GM19463 (cell line): ENCODE data around the gene PRR9.
"Not testable (repeated sequence)": the region's sequence is repeated elsewhere in the genome, so short reads cannot be mapped to it uniquely, and the experiment has no call there.

Source experiments
- ATAC-seq: cut with Tn5 transposase; IDR thresholded peaks from one replicate; pipeline ENCODE4 v1.9.1; 2021; ENCODE audit warnings: mild to moderate bottlenecking, moderate library complexity; ENCODE audit not compliant: unreplicated experiment

Gene PRR9, protein sequence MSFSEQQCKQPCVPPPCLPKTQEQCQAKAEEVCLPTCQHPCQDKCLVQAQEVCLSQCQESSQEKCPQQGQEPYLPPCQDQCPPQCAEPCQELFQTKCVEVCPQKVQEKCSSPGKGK

DNA sequence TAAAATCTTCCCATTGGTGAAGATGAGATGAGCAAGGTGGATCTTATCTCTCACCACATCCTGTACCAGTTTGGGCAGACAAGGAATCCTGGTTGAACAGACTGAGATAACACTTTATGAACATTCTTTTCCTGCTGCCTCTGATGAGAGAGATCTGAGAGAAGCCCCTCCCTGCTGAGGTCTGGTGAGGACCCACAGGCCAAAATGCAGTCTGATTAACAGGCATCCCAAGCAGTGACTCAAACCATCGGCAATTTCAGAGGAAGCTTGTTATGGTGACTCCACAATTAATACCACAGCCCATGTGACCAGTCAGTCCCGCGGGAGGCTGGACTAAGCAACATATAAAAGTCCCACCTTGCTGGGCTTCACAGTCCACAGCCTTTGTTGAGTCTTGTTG, at the start of gene PRR9:
Gene PRR9, plus strand, starts transcription at position 373 of the 400 bp plus-strand sequence. CDS start 561 bp downstream, outside the sequence.
- ATAC-seq: no peak

GRCh38 chr1:153168686-153169085, 48.7 kb upstream of the PRR9 start:
- no peak for ATAC-seq

GRCh38 chr1:153174624-153175023, 42.8 kb upstream of the PRR9 start:
- no peak for ATAC-seq

GRCh38 chr1:153178922-153179321, 38.5 kb upstream of the PRR9 start:
- no peak for ATAC-seq

DNA sequence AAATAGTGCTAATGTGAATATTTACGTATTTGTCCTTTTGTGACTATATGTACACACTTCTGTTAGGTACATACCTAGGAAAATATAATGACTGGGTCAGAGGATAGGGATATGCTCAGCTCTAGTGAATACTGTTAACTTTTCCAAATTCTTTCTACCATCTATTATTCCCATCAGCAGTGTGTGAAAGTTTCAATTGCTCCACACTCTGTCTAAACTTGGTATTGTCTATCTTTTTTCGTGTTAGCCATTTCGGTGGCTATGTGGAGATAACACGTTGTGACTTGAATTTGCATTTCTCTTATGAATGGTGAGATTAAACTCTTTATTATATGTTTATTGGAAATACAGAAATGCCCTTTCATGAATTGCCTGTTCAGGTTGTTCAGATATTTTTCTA, 36.8 kb upstream of the PRR9 start:
- no peak for ATAC-seq

DNA sequence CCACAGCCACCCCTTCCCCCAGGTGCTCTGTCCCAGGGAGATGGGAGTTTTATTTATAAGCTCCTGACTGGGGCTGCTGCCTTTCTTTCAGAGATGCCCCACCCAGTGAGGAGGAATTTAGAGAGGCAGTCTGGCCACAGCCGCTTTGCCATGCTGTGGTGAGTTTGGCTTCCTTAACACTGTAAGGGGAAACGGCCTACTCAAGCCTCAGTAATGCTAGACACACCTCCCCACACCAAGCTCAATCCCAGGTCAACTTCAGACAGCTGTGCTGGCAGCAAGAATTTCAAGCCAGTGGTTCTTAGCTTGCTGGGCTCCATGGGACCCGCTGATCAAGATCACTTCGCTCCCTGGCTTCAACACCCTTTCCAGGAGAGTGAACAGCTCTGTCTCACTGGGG, 29.1 kb upstream of the PRR9 start:
- not testable (repeated sequence) for ATAC-seq

- no peak for ATAC-seq
These were observed 27.0 kb upstream of the PRR9 start for GRCh38 chr1:153190373-153190772.

DNA sequence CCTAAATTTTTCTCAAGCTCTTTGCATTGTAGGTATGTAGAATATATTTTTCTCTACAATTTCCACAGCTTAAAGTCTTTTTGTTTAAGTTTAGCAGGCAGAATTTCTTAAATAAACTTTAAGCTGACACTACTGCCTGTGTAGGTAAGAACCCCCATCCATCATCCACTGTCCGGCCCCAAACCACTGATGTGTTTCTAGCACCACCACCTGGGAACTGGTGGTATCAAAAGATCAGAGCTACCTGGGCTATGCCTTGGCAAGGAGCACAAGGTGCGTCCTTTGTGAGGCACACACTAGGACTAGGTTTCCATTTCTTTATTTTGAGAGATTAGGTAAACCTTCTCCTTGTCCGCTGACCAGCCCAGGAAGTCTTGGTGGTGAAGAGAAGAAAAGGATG, 24.7 kb upstream of the PRR9 start:
- ATAC-seq: no peak

GRCh38 chr1:153194331-153195050, 22.9 kb upstream of the PRR9 start:
- no peak for ATAC-seq

DNA sequence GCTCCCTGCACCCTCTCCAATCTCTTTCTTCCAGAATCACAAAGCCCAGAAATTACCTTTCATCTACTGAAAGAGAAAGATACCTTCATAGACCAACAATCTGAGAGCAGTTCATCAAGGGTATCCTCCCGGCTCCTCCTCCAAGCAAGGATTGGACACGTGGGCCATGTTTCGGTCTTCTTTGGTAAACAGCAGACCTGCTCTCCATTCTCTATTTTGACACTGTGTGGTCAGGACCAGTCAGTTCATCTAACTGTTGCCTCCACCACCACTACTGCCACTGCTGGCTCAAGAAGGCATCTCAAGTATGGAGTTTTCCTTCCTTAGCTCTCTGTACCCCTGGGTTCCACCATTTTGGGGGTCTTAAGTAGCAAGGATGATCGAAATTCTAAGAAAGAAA, 22.2 kb upstream of the PRR9 start:
- ATAC-seq: no peak

- ATAC-seq: no peak
These were observed 15.4 kb upstream of the PRR9 start for GRCh38 chr1:153202006-153202405.

DNA sequence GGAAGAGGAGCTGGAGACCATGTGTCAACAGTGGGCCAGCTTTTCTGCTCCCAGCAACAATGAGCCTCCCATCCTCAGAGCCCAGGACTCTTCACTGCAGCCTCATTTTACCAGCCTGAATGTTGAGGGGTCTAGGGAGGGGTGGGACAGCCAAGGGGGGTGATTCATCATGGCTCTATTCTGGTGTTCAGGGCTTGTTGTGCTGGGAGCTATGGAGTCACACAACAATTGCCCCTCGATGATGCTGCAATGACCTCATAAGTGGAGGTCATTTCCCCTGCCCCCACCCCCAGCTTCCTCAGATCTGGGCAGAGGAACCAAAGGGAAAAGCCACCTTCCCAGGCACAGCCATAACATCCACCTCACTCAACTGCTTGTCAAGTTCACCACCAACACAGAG, 14.3 kb upstream of the PRR9 start, which contains the start of gene LELP1:
Gene LELP1, plus strand, starts transcription at position 301 of the 400 bp plus-strand sequence. CDS start 1,278 bp downstream, outside the sequence.
- ATAC-seq: no peak

- no peak for ATAC-seq
These were observed 10.8 kb upstream of the PRR9 start for GRCh38 chr1:153206631-153207030.

DNA sequence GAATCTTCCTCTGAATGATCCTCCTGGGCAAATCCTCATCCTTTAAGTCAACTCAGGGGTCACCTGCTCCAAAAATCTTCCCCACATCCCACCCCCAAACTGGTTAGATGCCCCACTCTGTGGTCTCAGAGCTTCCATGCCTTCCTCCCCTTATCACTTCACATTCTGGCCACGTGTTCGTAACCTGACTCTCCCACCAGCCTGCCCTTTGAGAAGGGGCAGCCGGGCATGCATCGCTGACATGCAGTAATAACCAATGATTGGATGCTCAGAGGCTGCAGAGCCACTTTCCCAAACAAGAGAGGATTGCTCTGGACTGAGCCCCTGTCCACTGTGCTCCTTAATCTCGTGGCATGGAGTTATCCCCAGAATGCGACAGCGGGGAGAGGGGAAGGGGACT, 7.2 kb upstream of the PRR9 start:
- no peak for ATAC-seq

DNA sequence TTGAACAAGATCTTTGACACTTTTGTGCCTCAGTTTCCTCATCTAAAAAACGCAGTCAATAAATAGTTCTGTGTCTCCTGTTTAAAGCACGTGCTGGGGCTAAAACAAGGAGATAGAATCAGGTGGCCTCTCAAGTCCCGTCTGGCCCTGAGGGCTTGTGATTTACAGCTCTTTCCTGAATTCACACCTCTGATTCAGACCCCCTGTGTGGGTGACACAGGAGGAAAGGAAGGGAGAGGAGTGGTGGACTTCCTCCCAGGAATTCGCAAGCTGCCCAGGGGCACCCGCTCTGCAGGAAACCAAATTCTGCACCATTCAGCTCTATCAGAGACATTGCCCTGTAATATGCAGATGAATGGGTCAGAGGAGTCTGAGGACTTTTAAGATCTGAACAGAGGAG, 5.2 kb upstream of the PRR9 start:
- ATAC-seq: no peak

GRCh38 chr1:153213519-153213918, 3.9 kb upstream of the PRR9 start:
- no peak for ATAC-seq

GRCh38 chr1:153217744-153218416, 496 bp downstream of the PRR9 start:
- no peak for ATAC-seq

GRCh38 chr1:153220606-153221303, 3.4 kb downstream of the PRR9 start:
- no peak for ATAC-seq

DNA sequence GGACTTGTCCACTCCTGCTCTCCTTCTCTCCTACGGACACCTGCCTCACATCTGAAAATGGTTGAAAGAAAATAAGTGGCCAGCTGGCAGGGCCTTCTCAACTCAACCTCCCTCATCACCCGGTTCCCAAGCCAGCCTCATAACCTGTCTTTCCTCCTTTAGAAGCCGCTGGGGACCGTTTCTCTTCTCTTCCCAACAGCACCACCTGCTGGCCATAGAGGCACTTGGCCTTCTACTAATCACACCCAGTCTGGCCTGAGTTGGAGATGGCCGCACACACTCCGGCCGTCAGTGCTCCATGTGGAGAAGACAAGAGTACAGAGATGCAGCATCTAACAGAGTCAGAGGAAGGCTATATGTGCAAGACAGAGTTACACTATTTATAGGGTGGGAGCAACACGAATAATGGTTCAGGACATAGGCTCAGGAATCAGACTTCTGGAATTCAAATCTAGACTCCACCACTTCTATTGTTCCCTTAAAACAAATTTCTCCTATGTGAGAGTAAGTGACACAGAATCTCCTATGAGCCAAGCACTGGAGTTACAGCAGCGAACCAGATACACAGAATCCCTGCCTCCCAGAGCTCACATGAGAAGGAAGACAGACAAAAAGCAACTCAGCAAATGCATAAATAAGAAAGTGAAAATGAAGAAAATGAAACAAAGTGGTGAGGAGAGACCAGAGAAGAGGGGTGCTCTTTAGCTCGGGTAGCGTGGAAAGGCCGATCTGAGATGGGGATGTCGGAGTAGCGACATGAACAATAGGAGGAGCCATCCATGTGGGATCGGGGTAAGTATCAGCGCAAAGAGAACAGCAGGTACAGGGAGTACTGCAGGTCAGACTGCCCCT, 5.9 kb downstream of the PRR9 start:
- peak; percentile 81 for ATAC-seq

GRCh38 chr1:153227810-153228209, 10.4 kb downstream of the PRR9 start:
- ATAC-seq: no peak

DNA sequence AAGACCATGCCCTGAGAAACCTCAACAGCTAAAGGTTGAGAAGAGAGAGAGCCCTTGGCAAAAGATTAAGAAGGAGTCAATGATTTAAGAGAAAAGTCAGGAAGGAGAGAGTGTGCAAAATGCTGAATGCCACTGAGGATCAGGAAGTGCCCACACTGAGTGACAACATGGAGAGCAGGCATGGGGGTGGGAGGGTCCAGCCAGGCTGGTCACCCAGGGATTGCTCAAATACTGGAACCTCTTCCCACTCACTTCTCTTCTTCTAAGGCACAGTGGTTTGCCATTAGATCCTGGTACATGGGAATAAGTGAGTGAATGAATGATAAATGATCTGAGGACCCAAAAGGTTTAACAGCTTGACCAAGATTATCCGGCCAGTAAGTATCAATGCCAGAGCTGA, 11.1 kb downstream of the PRR9 start:
- ATAC-seq: no peak
